Right atrium auricular region (tissue), 2 donors: ENCODE data around the gene CASP4. TPM values are rescaled to one million over a fixed set of nuclear protein-coding genes. Genes with fewer than 3 reads are reported as not detected.

Source experiments
- DNase-seq: peaks from one replicate; pipeline ENCODE4 v3.0.0-alpha.2; 2019; ENCODE audit warnings: low spot score
- H3K27ac ChIP-seq, 2 donors: fragments of 200-600 bp; sonication (generic); 1 replicate in 1 of 2; 2 replicates in 1 of 2; pipeline ENCODE4 v1.5.1; 2016 to 2019
- H3K27me3 ChIP-seq, 2 donors: fragments of 200-600 bp; sonication (generic); one replicate each; pipeline versions ENCODE4 v1.5.1 to v1.6.0; 2017 to 2019
- H3K36me3 ChIP-seq: fragments of 200-600 bp; sonication (generic); one replicate; pipeline ENCODE4 v1.5.1; 2016
- H3K4me1 ChIP-seq, 2 donors: fragments of 200-600 bp; sonication (generic); one replicate each; pipeline versions ENCODE4 v1.5.1 to v1.6.0; 2017 to 2019
- H3K4me3 ChIP-seq, 2 donors: fragments of 200-600 bp; sonication (generic); 1 replicate in 1 of 2; 2 replicates in 1 of 2; pipeline ENCODE4 v1.5.1; 2017 to 2019; ENCODE audit warnings: mild to moderate bottlenecking in 1 of 2, moderate library complexity in 1 of 2
- H3K9me3 ChIP-seq, 2 donors: fragments of 200-600 bp; sonication (generic); one replicate each; pipeline ENCODE4 v1.5.1; 2019
- CTCF ChIP-seq, 2 donors: fragments of 200-600 bp; sonication (generic); IDR thresholded peaks; one replicate each; pipeline ENCODE4 v1.5.1; 2019; ENCODE audit warnings: antibody characterized with exemption in 2 of 2
- total RNA-seq, 2 donors: library from RNA; depleted of rRNA; stranded (reverse); fragments of >200 nt; gene quantifications; one replicate each; pipeline ENCODE4 v1.1.0, GENCODE V29; 2016

The CASP4 gene
- total RNA-seq, 2 donors from 2014 or later = 22.4 to 39.4 TPM

DNA sequence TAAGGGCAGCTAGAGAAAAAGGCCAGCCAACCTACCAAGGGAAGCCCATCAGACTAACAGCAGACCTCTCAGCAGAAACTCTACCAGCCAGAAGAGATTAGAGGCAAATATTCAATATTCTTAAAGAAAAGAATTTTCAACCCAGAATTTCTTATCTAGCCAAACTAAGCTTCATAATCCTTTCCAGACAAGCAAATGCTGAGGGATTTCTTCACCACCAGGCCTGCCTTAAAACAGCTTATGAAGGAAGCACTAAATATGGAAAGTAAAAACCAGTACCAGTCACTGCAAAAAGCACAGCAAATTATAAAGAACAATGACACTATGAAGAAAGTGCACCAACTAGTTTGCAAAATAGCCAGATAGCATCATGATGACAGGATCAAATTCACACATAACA lies 39.6 kb downstream of the CASP4 start:
- Histone ChIP-seq H3K36me3 (no peaks in the 10 kb centered on the region), H3K9me3 (peaks cover 0 to 16% of the 10 kb centered on the region in 2 donors), H3K27me3 (no peaks in the 10 kb centered on the region), H3K4me1 (no peaks in the 10 kb centered on the region), H3K4me3 (no peak overlapping the region), H3K27ac (no peak overlapping the region)
- no peak for DNase-seq
- no peak for TF ChIP-seq CTCF (IDR thresholded peaks at IDR 0.05)

GRCh38 chr11:104926771-104927611 lies 41.4 kb downstream of the CASP4 start:
- H3K27me3 ChIP-seq = no peaks in the 10 kb centered on the region
- no peaks in the 10 kb centered on the region for H3K4me1 ChIP-seq
- no peaks in the 10 kb centered on the region for H3K36me3 ChIP-seq
- DNase-seq = no peak
- H3K4me3 ChIP-seq = no peak overlapping the region
- no peak overlapping the region for H3K27ac ChIP-seq
- peaks cover 0 to 16% of the 10 kb centered on the region in 2 donors for H3K9me3 ChIP-seq
- TF ChIP-seq CTCF (IDR thresholded peaks at IDR 0.05) = no peak

- DNase-seq = no peak
- H3K4me1 ChIP-seq = no peaks in the 10 kb centered on the region
- TF ChIP-seq CTCF (IDR thresholded peaks at IDR 0.05) = no peak
These were observed 42.5 kb downstream of the CASP4 start for GRCh38 chr11:104925850-104926249.

DNA sequence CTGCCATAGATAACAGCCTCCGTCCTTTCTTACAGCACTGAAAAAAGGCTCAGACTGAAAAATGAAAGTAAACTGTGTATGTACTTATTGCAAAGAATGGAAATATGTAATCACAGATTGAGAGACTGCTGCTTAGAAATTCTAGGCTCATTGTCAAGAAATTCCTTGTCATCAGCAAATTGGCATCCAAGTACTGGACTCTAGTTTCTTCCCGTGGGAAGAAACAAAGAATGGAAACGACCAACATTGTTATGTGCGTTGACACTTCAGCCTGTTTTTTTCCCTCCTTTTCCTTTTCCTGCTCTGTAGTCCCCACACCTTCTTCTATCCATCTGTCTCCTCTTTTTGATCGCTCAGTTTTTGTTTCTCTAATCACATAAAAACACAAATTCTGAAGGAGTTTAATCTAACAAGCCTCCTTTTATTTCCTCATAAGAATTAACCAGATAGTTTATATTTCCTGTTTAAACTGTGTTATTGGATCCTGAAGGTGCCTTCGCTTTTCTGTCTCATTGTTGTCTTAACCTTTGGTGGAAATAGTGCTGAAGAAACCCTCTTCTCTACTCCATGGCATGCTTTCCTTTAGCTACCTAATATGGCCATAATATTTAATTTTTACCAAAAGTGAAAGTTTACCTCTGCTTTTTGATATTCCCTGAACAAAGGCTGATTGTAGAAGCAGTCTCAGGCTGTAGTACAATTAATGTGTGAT lies 50.1 kb downstream of the CASP4 start:
- Histone ChIP-seq H3K36me3 (no peaks in the 10 kb centered on the region), H3K27ac (peak overlapping the region; percentile 68 to 69), H3K9me3 (no peaks in the 10 kb centered on the region), H3K4me1 (peaks cover 0 to 4% of the 10 kb centered on the region in 2 donors), H3K27me3 (no peaks in the 10 kb centered on the region), H3K4me3 (peak overlapping the region; percentile 40 to 45)
- no peak for TF ChIP-seq CTCF (IDR thresholded peaks at IDR 0.05)
- no peak for DNase-seq

More at GRCh38 chr11:104925850-104926249, 42.5 kb downstream of the CASP4 start:
- peaks cover 0 to 16% of the 10 kb centered on the region in 2 donors for H3K9me3 ChIP-seq
- no peak overlapping the region for H3K27ac ChIP-seq
- no peaks in the 10 kb centered on the region for H3K27me3 ChIP-seq
- no peaks in the 10 kb centered on the region for H3K36me3 ChIP-seq
- H3K4me3 ChIP-seq = no peak overlapping the region

- H3K4me3 ChIP-seq = peak overlapping the region; percentile 40 to 45
- TF ChIP-seq CTCF (IDR thresholded peaks at IDR 0.05) = no peak
- H3K27ac ChIP-seq = peak overlapping the region; percentile 68 to 69
- no peaks in the 10 kb centered on the region for H3K9me3 ChIP-seq
- H3K27me3 ChIP-seq = no peaks in the 10 kb centered on the region
- H3K4me1 ChIP-seq = peaks cover 0 to 4% of the 10 kb centered on the region in 2 donors
- no peak for DNase-seq
- H3K36me3 ChIP-seq = no peaks in the 10 kb centered on the region
These were observed 50.9 kb downstream of the CASP4 start for GRCh38 chr11:104917271-104918112.
